ENCODE data around the gene SLIT3. TPM values are rescaled to one million over a fixed set of nuclear protein-coding genes. Genes with fewer than 3 reads are reported as not detected.

Gene SLIT3
- polyA plus RNA-seq, 1 of the 3 experiments (the other 2 are of a cell fraction) = 119 TPM

DNA sequence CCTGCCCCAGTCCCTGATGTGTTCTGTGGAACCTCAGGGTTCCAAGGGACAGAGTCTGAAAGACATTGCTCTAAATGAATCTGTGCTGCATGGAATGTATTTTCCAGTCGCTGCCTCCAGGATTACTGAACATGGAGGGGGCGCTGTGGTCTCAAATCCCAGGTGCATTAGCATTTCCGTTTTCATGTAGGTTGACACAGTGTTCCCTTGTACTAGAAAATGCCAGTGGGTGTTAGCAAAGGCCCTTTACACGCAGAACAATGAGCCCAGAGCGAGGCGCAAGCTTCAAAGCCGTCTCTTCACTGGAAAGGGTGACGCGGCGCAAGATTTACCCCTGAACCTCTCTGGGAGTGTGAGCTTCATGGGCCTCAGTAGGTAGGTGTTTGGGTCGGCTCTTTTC, 308.3 kb downstream of the SLIT3 start:
- H3K9ac ChIP-seq = no peak overlapping the region
- peak; percentile 61 for DNase-seq
- H3F3A ChIP-seq (replicated peaks; ENCODE audit: insufficient read depth) = no peaks in the 10 kb centered on the region
- H3K4me3 ChIP-seq (ENCODE audit: low read depth in 2 of 2, low read length in 1 of 2) = no peak overlapping the region
- no peaks in the 10 kb centered on the region for H4K20me1 ChIP-seq (ENCODE audit: insufficient read depth)
- no peaks in the 10 kb centered on the region for H3K27me3 ChIP-seq (ENCODE audit: insufficient read depth)
- no peaks in the 10 kb centered on the region for H3K79me2 ChIP-seq (ENCODE audit: insufficient read depth)
- H3K4me2 ChIP-seq = no peak overlapping the region
- H2AFZ ChIP-seq (ENCODE audit: low read depth) = no peak overlapping the region
- no peaks in the 10 kb centered on the region for H3K9me3 ChIP-seq
- ChIA-PET CTCF (interaction anchor here (0.7 to 6.5 kb wide), 21 partner anchors 8 to 589 kb away, joined by 3 to 83 read pairs (median 4); partner anchors contain the start of gene SLIT3), POLR2A (no interaction called here)
- peak; percentile 51; the same call in 1 of the 2 replicates for TF ChIP-seq SMC3 (IDR thresholded peaks at IDR 0.05; ENCODE audit: low read depth, low read length)
- no peak for TF ChIP-seq RCOR1 (IDR thresholded peaks at IDR 0.05; ENCODE audit: low read length)
- peak; percentile 78 for TF ChIP-seq RAD21 (IDR thresholded peaks at IDR 0.05; ENCODE audit: low read length)
- TF ChIP-seq, protein P1, sequence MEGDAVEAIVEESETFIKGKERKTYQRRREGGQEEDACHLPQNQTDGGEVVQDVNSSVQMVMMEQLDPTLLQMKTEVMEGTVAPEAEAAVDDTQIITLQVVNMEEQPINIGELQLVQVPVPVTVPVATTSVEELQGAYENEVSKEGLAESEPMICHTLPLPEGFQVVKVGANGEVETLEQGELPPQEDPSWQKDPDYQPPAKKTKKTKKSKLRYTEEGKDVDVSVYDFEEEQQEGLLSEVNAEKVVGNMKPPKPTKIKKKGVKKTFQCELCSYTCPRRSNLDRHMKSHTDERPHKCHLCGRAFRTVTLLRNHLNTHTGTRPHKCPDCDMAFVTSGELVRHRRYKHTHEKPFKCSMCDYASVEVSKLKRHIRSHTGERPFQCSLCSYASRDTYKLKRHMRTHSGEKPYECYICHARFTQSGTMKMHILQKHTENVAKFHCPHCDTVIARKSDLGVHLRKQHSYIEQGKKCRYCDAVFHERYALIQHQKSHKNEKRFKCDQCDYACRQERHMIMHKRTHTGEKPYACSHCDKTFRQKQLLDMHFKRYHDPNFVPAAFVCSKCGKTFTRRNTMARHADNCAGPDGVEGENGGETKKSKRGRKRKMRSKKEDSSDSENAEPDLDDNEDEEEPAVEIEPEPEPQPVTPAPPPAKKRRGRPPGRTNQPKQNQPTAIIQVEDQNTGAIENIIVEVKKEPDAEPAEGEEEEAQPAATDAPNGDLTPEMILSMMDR (IDR thresholded peaks at IDR 0.05) = peak; percentile 37; the same call in 1 of the 2 replicates
- peak overlapping the region in 1 of 2 experiments; percentile 43; a peak in 2 of 4 replicates for H3K27ac ChIP-seq (ENCODE audit: low read depth in 2 of 2, low read length in 1 of 2)
- H3K36me3 ChIP-seq (replicated peaks in 1 of 2; ENCODE audit: control insufficient read depth in 1 of 2, insufficient read depth in 2 of 2, low read length in 1 of 2) = peaks cover 0 to 9% of the 10 kb centered on the region in 2 experiments
- WGBS (ENCODE audit: low lambda C conversion rate) = 83% methylated on average over 11 of the region's 11 CpGs
- no peaks in the 10 kb centered on the region for H3K9me2 ChIP-seq
- H3K4me1 ChIP-seq (ENCODE audit: control insufficient read depth in 1 of 2, insufficient read depth in 2 of 2, low read depth in 1 of 2, low read length in 1 of 2) = peaks cover 0 to 37% of the 10 kb centered on the region in 2 experiments; a peak in 2 of 4 replicates

DNA sequence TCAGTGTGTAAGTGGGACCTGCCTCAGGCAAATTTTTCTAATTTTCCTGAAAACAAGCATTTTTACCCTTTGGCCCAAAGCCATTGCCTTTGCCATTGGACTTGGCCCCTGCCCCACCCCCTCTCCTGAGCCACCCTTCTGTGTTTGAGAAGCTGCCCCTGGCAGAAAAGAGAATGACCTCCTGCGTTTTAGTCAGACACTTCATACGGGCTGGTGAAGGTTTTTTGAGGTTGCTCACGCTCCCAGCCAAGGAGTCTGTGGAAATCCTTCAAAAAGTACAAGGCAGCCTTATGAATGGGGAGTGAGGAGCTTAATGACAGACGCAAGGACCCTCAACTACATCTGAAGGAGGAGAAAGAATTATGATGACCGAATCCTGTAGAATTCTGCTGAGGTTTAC, 308.9 kb downstream of the SLIT3 start:
- no peak for DNase-seq
- Histone ChIP-seq H3K4me1 (ENCODE audit: control insufficient read depth in 1 of 2, insufficient read depth in 2 of 2, low read depth in 1 of 2, low read length in 1 of 2) (peaks cover 0 to 39% of the 10 kb centered on the region in 2 experiments; a peak in 2 of 4 replicates), H3K9me3 (no peaks in the 10 kb centered on the region), H3K27me3 (ENCODE audit: insufficient read depth) (no peaks in the 10 kb centered on the region), H3K9ac (no peak overlapping the region), H3K79me2 (ENCODE audit: insufficient read depth) (no peaks in the 10 kb centered on the region), H3K4me2 (no peak overlapping the region), H3K27ac (ENCODE audit: low read depth in 2 of 2, low read length in 1 of 2) (no peak overlapping the region), H3K4me3 (ENCODE audit: low read depth in 2 of 2, low read length in 1 of 2) (no peak overlapping the region), H3F3A (replicated peaks; ENCODE audit: insufficient read depth) (no peaks in the 10 kb centered on the region), H3K9me2 (no peaks in the 10 kb centered on the region), H2AFZ (ENCODE audit: low read depth) (no peak overlapping the region), H3K36me3 (replicated peaks in 1 of 2; ENCODE audit: control insufficient read depth in 1 of 2, insufficient read depth in 2 of 2, low read length in 1 of 2) (peaks cover 0 to 9% of the 10 kb centered on the region in 2 experiments), H4K20me1 (ENCODE audit: insufficient read depth) (no peaks in the 10 kb centered on the region)
- ChIA-PET POLR2A (interaction anchor here (0.6 kb wide), 1 partner anchor 159 kb away, joined by 3 read pairs; no protein-coding TSS in a partner anchor), CTCF (interaction anchor here (0.5 to 6.5 kb wide), 19 partner anchors 8 to 1100 kb away, joined by 3 to 83 read pairs (median 4); partner anchors contain the start of gene SLIT3)
- TF ChIP-seq POLR2AphosphoS5 (IDR thresholded peaks at IDR 0.05; ENCODE audit: low read depth, low read length) = no peak
- TF ChIP-seq RXRA (IDR thresholded peaks at IDR 0.05; ENCODE audit: borderline replicate concordance, low read depth) = no peak
- TF ChIP-seq FOXM1 (IDR thresholded peaks at IDR 0.05; ENCODE audit: low read depth) = no peak
- no peak for TF ChIP-seq SIN3A (IDR thresholded peaks at IDR 0.05; ENCODE audit: borderline replicate concordance, low read depth, low read length)
- TF ChIP-seq GATA2 (CRISPR knock-in tag; IDR thresholded peaks at IDR 0.05) = no peak
- no peak for TF ChIP-seq RAD21 (IDR thresholded peaks at IDR 0.05; ENCODE audit: low read length)
- no peak for TF ChIP-seq EZH2phosphoT487 (IDR thresholded peaks at IDR 0.05; ENCODE audit: borderline replicate concordance, low read depth)
- TF ChIP-seq YY1 (IDR thresholded peaks at IDR 0.05; ENCODE audit: low read depth) = no peak
- no peak for TF ChIP-seq TAF1 (IDR thresholded peaks at IDR 0.05; ENCODE audit: borderline replicate concordance, low read depth, low read length)
- TF ChIP-seq MXI1 (IDR thresholded peaks at IDR 0.05; ENCODE audit: low read depth, low read length) = no peak
- TF ChIP-seq SMC3 (IDR thresholded peaks at IDR 0.05; ENCODE audit: low read depth, low read length) = no peak
- TF ChIP-seq, protein P2, sequence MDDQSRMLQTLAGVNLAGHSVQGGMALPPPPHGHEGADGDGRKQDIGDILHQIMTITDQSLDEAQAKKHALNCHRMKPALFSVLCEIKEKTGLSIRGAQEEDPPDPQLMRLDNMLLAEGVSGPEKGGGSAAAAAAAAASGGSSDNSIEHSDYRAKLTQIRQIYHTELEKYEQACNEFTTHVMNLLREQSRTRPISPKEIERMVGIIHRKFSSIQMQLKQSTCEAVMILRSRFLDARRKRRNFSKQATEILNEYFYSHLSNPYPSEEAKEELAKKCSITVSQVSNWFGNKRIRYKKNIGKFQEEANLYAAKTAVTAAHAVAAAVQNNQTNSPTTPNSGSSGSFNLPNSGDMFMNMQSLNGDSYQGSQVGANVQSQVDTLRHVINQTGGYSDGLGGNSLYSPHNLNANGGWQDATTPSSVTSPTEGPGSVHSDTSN (IDR thresholded peaks at IDR 0.05) = no peak
- TF ChIP-seq ELF1 (IDR thresholded peaks at IDR 0.05) = no peak
- TF ChIP-seq EP300 (IDR thresholded peaks at IDR 0.05; ENCODE audit: borderline replicate concordance in 1 of 2, low read depth in 1 of 2, low read length in 1 of 2) = no peak
- no peak for TF ChIP-seq RCOR1 (IDR thresholded peaks at IDR 0.05; ENCODE audit: low read length)
- TF ChIP-seq, protein P3, sequence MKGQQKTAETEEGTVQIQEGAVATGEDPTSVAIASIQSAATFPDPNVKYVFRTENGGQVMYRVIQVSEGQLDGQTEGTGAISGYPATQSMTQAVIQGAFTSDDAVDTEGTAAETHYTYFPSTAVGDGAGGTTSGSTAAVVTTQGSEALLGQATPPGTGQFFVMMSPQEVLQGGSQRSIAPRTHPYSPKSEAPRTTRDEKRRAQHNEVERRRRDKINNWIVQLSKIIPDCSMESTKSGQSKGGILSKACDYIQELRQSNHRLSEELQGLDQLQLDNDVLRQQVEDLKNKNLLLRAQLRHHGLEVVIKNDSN (IDR thresholded peaks at IDR 0.05; ENCODE audit: borderline replicate concordance, low read depth) = no peak
- no peak for TF ChIP-seq TCF12 (IDR thresholded peaks at IDR 0.05)
- 95% methylated on average over 5 of the region's 5 CpGs for WGBS (ENCODE audit: low lambda C conversion rate)

Measured in SK-N-SH (cell line).